PC-3 (cell line): ENCODE results near the gene PAX7. TPM values are rescaled to one million over a fixed set of nuclear protein-coding genes. Genes with fewer than 3 reads are reported as not detected.
A peak's percentile ranks its signal among the peaks of the same experiment; 100 is the strongest.

Experiments used
- ATAC-seq: fragments of 200-7000 bp; cut with Tn5 transposase; 2 replicates; pipeline ENCODE4 v1.9.1; 2020; ENCODE audit warnings: mild to moderate bottlenecking, moderate library complexity
- BruUV-seq: library from RNA; stranded (reverse); fragments of 400-500 nt; replicated peaks from 2 replicates; lab custom pipeline; 2021; lab: Mats Ljungman, UMichigan
- CTCF ChIA-PET: fragments of 300-600 bp; sonication (Branson Sonifier 250); formaldehyde crosslinking; loops from one replicate; lab custom pipeline; 2022; ENCODE audit warnings: antibody characterized with exemption; lab: Charles Lee
- POLR2A ChIA-PET: fragments of 300-600 bp; sonication (Branson Sonifier 250); formaldehyde crosslinking; loops from one replicate; lab custom pipeline; 2022; ENCODE audit warnings: antibody characterized with exemption; ENCODE audit not compliant: unreplicated experiment; lab: Charles Lee
- DNase-seq: peaks from one replicate; pipeline ENCODE4 v3.0.0-alpha.2; 2015
- H2AFZ ChIP-seq: fragments of 300-600 bp; sonication (generic); 2 replicates; pipeline ENCODE4 v1.6.0; 2016; ENCODE audit warnings: antibody characterized with exemption, low read length
- H3F3A ChIP-seq: fragments of 300-600 bp; sonication (generic); one replicate; pipeline ENCODE4 v1.6.0; 2017; ENCODE audit warnings: antibody characterized with exemption, low read length, control low read depth, mild to moderate bottlenecking; ENCODE audit not compliant: unreplicated experiment
- H3K27ac ChIP-seq: fragments of 300-600 bp; sonication (generic); 2 replicates; pipeline ENCODE4 v1.5.1; 2016; ENCODE audit warnings: mild to moderate bottlenecking, low read length
- H3K27me3 ChIP-seq: fragments of 300-600 bp; sonication (generic); 2 replicates; pipeline ENCODE4 v1.6.1; 2016; ENCODE audit warnings: low read length, mixed read lengths
- H3K36me3 ChIP-seq: fragments of 300-600 bp; sonication (generic); 2 replicates; pipeline ENCODE4 v1.6.1; 2016; ENCODE audit warnings: low read depth, mixed run types, low read length, mixed read lengths
- H3K4me1 ChIP-seq: fragments of 300-600 bp; sonication (generic); 2 replicates; pipeline ENCODE4 v1.5.1; 2016; ENCODE audit warnings: low read length; ENCODE audit not compliant: insufficient read depth
- H3K4me2 ChIP-seq: fragments of 300-600 bp; sonication (generic); 2 replicates; pipeline ENCODE4 v1.6.0; 2016; ENCODE audit warnings: low read length
- H3K4me3 ChIP-seq: fragments of 300-600 bp; sonication (generic); 2 replicates; pipeline ENCODE4 v1.5.1; 2016; ENCODE audit warnings: mild to moderate bottlenecking, low read length, mixed read lengths
- H3K79me2 ChIP-seq: fragments of 300-600 bp; sonication (generic); 2 replicates; pipeline ENCODE4 v1.6.1; 2017; ENCODE audit warnings: low read length, mixed read lengths
- H3K9ac ChIP-seq: fragments of 300-600 bp; sonication (generic); 2 replicates; pipeline ENCODE4 v1.6.0; 2016; ENCODE audit warnings: mild to moderate bottlenecking, low read length
- H3K9me2 ChIP-seq: fragments of 300-600 bp; sonication (generic); replicated peaks from 2 replicates; pipeline ENCODE4 v1.6.1; 2016; ENCODE audit warnings: mixed run types, low read length, mixed read lengths
- H3K9me3 ChIP-seq: fragments of 300-600 bp; sonication (generic); 2 replicates; pipeline ENCODE4 v1.6.1; 2016; ENCODE audit warnings: low read length, mixed read lengths
- H4K20me1 ChIP-seq: fragments of 300-600 bp; sonication (generic); 2 replicates; pipeline ENCODE4 v1.6.1; 2016; ENCODE audit warnings: low read length, mixed read lengths
- CTCF ChIP-seq: fragments of 300-600 bp; sonication (generic); conservative IDR thresholded peaks from 2 replicates; pipeline ENCODE4 v1.5.1; 2017; ENCODE audit warnings: antibody characterized with exemption, low read depth, mild to moderate bottlenecking, low read length
- EZH2 ChIP-seq: fragments of 300-600 bp; sonication (generic); IDR thresholded peaks from one replicate; pipeline ENCODE4 v1.6.1; 2017; ENCODE audit warnings: antibody characterized with exemption, mild to moderate bottlenecking, low read length; ENCODE audit not compliant: unreplicated experiment
- EZH2phosphoT487 ChIP-seq: fragments of 300-600 bp; sonication (generic); IDR thresholded peaks from 2 replicates; pipeline ENCODE4 v1.6.1; 2018; ENCODE audit warnings: mild to moderate bottlenecking, antibody characterized with exemption, low read length, borderline replicate concordance
- intact Hi-C: fragments of 100-400 bp; cut with micrococcal nuclease; formaldehyde crosslinking; loops from 2 replicates; pipeline ENCODE4 v1.9.0; 2023
- total RNA-seq: library from RNA; depleted of rRNA; stranded (reverse); fragments of >200 nt; gene quantifications from 2 replicates; pipeline ENCODE4 v1.2.3, GENCODE V29; 2014

PAX7 gene
- total RNA-seq, 1 experiment from 2014 or later, result not detected

- DNase-seq (no peak), ATAC-seq (no peak)
- POLR2A ChIA-PET, result no interaction called here
- Histone ChIP-seq H3K27ac (no peak overlapping the region), H3K36me3 (no peaks in the 10 kb centered on the region), H3K9ac (no peak overlapping the region), H3K9me2 (no peaks in the 10 kb centered on the region), H3K4me1 (peaks cover 5% of the 10 kb centered on the region; the same call in 1 of the 2 replicates), H3K4me3 (no peak overlapping the region), H2AFZ (no peak overlapping the region), H3K79me2 (no peaks in the 10 kb centered on the region), H4K20me1 (no peaks in the 10 kb centered on the region), H3K4me2 (no peak overlapping the region), H3F3A (no peaks in the 10 kb centered on the region), H3K9me3 (no peaks in the 10 kb centered on the region), H3K27me3 (peaks cover 31% of the 10 kb centered on the region)
- no TSS peak for BruUV-seq
- CTCF ChIA-PET, result no interaction called here
- intact Hi-C loops, result no loop called here
- TF ChIP-seq EZH2 (no peak), EZH2phosphoT487 (no peak), CTCF (no peak)
Measured at GRCh38 chr1:18746981-18747380, 116.3 kb downstream of the PAX7 start.

GRCh38 chr1:18747671-18748070, 117.0 kb downstream of the PAX7 start:
- Histone ChIP-seq H3K4me3 (no peak overlapping the region), H3K4me1 (peaks cover 5% of the 10 kb centered on the region; the same call in 1 of the 2 replicates), H3K4me2 (no peak overlapping the region), H3K27ac (no peak overlapping the region), H3F3A (no peaks in the 10 kb centered on the region), H2AFZ (no peak overlapping the region), H3K27me3 (peaks cover 34% of the 10 kb centered on the region), H3K9me3 (no peaks in the 10 kb centered on the region), H3K79me2 (no peaks in the 10 kb centered on the region), H3K9me2 (no peaks in the 10 kb centered on the region), H3K36me3 (no peaks in the 10 kb centered on the region), H4K20me1 (no peaks in the 10 kb centered on the region), H3K9ac (no peak overlapping the region)
- ATAC-seq (no peak), DNase-seq (no peak)
- ChIA-PET CTCF (no interaction called here), POLR2A (no interaction called here)
- intact Hi-C loops, result no loop called here
- no TSS peak for BruUV-seq
- TF ChIP-seq CTCF (no peak), EZH2 (no peak), EZH2phosphoT487 (no peak)

- H4K20me1 ChIP-seq, result no peaks in the 10 kb centered on the region
- peaks cover 40% of the 10 kb centered on the region for H3K27me3 ChIP-seq
- no peaks in the 10 kb centered on the region for H3F3A ChIP-seq
- no peaks in the 10 kb centered on the region for H3K36me3 ChIP-seq
- H3K4me3 ChIP-seq, result no peak overlapping the region
- BruUV-seq, result no TSS peak
- no peak overlapping the region for H3K4me2 ChIP-seq
- no peaks in the 10 kb centered on the region for H3K9me2 ChIP-seq
- intact Hi-C loops, result no loop called here
- H3K4me1 ChIP-seq, result peaks cover 5% of the 10 kb centered on the region; the same call in 1 of the 2 replicates
- DNase-seq, result peak; percentile 22
- ATAC-seq, result no peak; the same call in 1 of the 2 replicates
- H2AFZ ChIP-seq, result no peak overlapping the region
- H3K79me2 ChIP-seq, result no peaks in the 10 kb centered on the region
- ChIA-PET POLR2A (no interaction called here), CTCF (no interaction called here)
- H3K9me3 ChIP-seq, result no peaks in the 10 kb centered on the region
- TF ChIP-seq EZH2phosphoT487 (no peak), CTCF (no peak), EZH2 (no peak)
- H3K27ac ChIP-seq, result no peak overlapping the region
- no peak overlapping the region for H3K9ac ChIP-seq
Measured at GRCh38 chr1:18748435-18748834, 117.8 kb downstream of the PAX7 start.
